Measurements from ENCODE around the gene BRWD1. TPM values are rescaled to one million over a fixed set of nuclear protein-coding genes. Genes with fewer than 3 reads are reported as not detected.

BRWD1 gene
- total and polyA plus RNA-seq, 3 donors from 2014 or later: 32.8 to 123 (median 102) TPM

- peak overlapping the region; percentile 82 to 85 for H3K4me3 ChIP-seq
- intact Hi-C loops (cut with DNase I; ENCODE audit: low total_unique reads): no loop called here
- peak in 1 of 3 experiments; percentile 24 for TF ChIP-seq CTCF (IDR thresholded peaks at IDR 0.05)
- TF ChIP-seq POLR2A (IDR thresholded peaks at IDR 0.05): no peak
- no peaks in the 10 kb centered on the region for H3K9me3 ChIP-seq
- DNase-seq: no peak
- H3K27me3 ChIP-seq: no peaks in the 10 kb centered on the region
- H3K4me1 ChIP-seq: peaks cover 15% of the 10 kb centered on the region
- H3K36me3 ChIP-seq (ENCODE audit: low read depth, missing control alignments): no peaks in the 10 kb centered on the region
- peak overlapping the region; percentile 97 to 98 for H3K27ac ChIP-seq
- 48 to 58% methylated on average over 19 of the region's 19 CpGs for WGBS, 2 donors
These were observed 36.9 kb upstream of the BRWD1 start for GRCh38 chr21:39350094-39351005.

GRCh38 chr21:39349211-39350093 is 36.0 kb upstream of the BRWD1 start:
- WGBS, 2 donors: 5 to 12% methylated on average over 12 to 42 of the region's 56 CpGs
- intact Hi-C loops (cut with DNase I; ENCODE audit: low total_unique reads): no loop called here
- Histone ChIP-seq H3K4me1 (peaks cover 20% of the 10 kb centered on the region), H3K27ac (peak overlapping the region; percentile 97 to 98), H3K4me3 (peak overlapping the region; percentile 82 to 85), H3K27me3 (no peaks in the 10 kb centered on the region), H3K36me3 (ENCODE audit: low read depth, missing control alignments) (no peaks in the 10 kb centered on the region), H3K9me3 (no peaks in the 10 kb centered on the region)
- DNase-seq: peak; percentile 98
- TF ChIP-seq CTCF (IDR thresholded peaks at IDR 0.05): no peak
- TF ChIP-seq POLR2A (IDR thresholded peaks at IDR 0.05): no peak

- peak within 1 kb of the TSS; percentile 97 to 98 for H3K27ac ChIP-seq
- peaks cover 20% of the 10 kb centered on the region for H3K4me1 ChIP-seq
- no peaks in the 10 kb centered on the region for H3K9me3 ChIP-seq
- no peaks in the 10 kb centered on the region for H3K27me3 ChIP-seq
- TF ChIP-seq POLR2A (IDR thresholded peaks at IDR 0.05): no peak
- no peak for TF ChIP-seq CTCF (IDR thresholded peaks at IDR 0.05)
- intact Hi-C loops (cut with DNase I; ENCODE audit: low total_unique reads): no loop called here
- H3K36me3 ChIP-seq (ENCODE audit: low read depth, missing control alignments): no peaks in the 10 kb centered on the region
- WGBS, 2 donors: 1 to 2% methylated on average over 13 to 69 of the region's 116 CpGs
- peak; percentile 90 for DNase-seq
- peak within 1 kb of the TSS; percentile 82 to 85 for H3K4me3 ChIP-seq
These were observed 35.2 kb upstream of the BRWD1 start, which contains the start of gene HMGN1 for GRCh38 chr21:39348355-39349210. HMGN1 (minus strand) TSS chr21:39349088; CDS start chr21:39348917, 171 bp downstream.

GRCh38 chr21:39348040-39348354 is 34.6 kb upstream of the BRWD1 start:
- intact Hi-C loops (cut with DNase I; ENCODE audit: low total_unique reads): no loop called here
- H3K4me1 ChIP-seq: peaks cover 20% of the 10 kb centered on the region
- no peak for DNase-seq

More at GRCh38 chr21:39348040-39348354, 34.6 kb upstream of the BRWD1 start:
- WGBS, 2 donors: 1 to 2% methylated on average over 11 of the region's 11 CpGs
- H3K27ac ChIP-seq: peak overlapping the region; percentile 97 to 98
- TF ChIP-seq POLR2A (IDR thresholded peaks at IDR 0.05) (no peak), CTCF (IDR thresholded peaks at IDR 0.05) (no peak)
- peak overlapping the region; percentile 82 to 85 for H3K4me3 ChIP-seq
- no peaks in the 10 kb centered on the region for H3K27me3 ChIP-seq
- H3K9me3 ChIP-seq: no peaks in the 10 kb centered on the region
- no peaks in the 10 kb centered on the region for H3K36me3 ChIP-seq (ENCODE audit: low read depth, missing control alignments)
